GM12892 (cell line): Measurements from ENCODE around the gene SLC27A1.

Source experiments
- POLR2A ChIP-seq: IDR thresholded peaks from 2 replicates; pipeline ENCODE4 v1.6.1; 2011; ENCODE audit warnings: low read depth, low read length, control low read depth
- POLR2AphosphoS5 ChIP-seq: IDR thresholded peaks from 2 replicates; pipeline ENCODE4 v1.6.1; 2011; ENCODE audit warnings: low read depth, low read length, control low read depth

- TF ChIP-seq POLR2A (no peak), POLR2AphosphoS5 (no peak)
Measured at GRCh38 chr19:17469092-17469480, 1.2 kb upstream of the SLC27A1 start.
